D721Med (cell line): ENCODE measurements around the gene MAB21L3.

Experiments
- DNase-seq: peaks from one replicate; pipeline ENCODE4 v3.0.0; 2011; ENCODE audit warnings: low spot score; ENCODE audit not compliant: insufficient read length
- FAIRE-seq: peaks from 2 replicates; lab custom pipeline; 2011; peaks lifted over from hg19 to GRCh38; lab: Jason Lieb, UNC
- CTCF ChIP-seq: IDR thresholded peaks from 2 replicates; pipeline ENCODE4 v1.5.1; 2012; ENCODE audit warnings: mild to moderate bottlenecking, control low read depth; ENCODE audit not compliant: insufficient read depth; ENCODE audit errors: missing control alignments

Gene MAB21L3

GRCh38 chr1:116092752-116093489, 18.3 kb upstream of the MAB21L3 start:
- FAIRE-seq (no peak), DNase-seq (no peak)
- TF ChIP-seq CTCF = no peak

GRCh38 chr1:116095027-116095426, 16.2 kb upstream of the MAB21L3 start:
- no peak for FAIRE-seq
- TF ChIP-seq CTCF = no peak
- no peak for DNase-seq

GRCh38 chr1:116096013-116096618, 15.1 kb upstream of the MAB21L3 start:
- DNase-seq = no peak
- no peak for TF ChIP-seq CTCF
- no peak for FAIRE-seq

GRCh38 chr1:116097626-116098025, 13.6 kb upstream of the MAB21L3 start:
- FAIRE-seq (no peak), DNase-seq (no peak)
- TF ChIP-seq CTCF = no peak

- FAIRE-seq = no peak
- TF ChIP-seq CTCF = no peak
- DNase-seq = no peak
These were observed 11.8 kb upstream of the MAB21L3 start for GRCh38 chr1:116099379-116099778.

GRCh38 chr1:116099919-116100318, 11.3 kb upstream of the MAB21L3 start:
- FAIRE-seq (no peak), DNase-seq (no peak)
- TF ChIP-seq CTCF = no peak

GRCh38 chr1:116104667-116105066, 6.5 kb upstream of the MAB21L3 start:
- DNase-seq = no peak
- FAIRE-seq = no peak
- TF ChIP-seq CTCF = no peak
